ENCODE results near the gene IMMP2L. TPM values are rescaled to one million over a fixed set of nuclear protein-coding genes. Genes with fewer than 3 reads are reported as not detected.

The IMMP2L gene
- total and polyA plus RNA-seq, 2 of the 4 experiments (the other 2 are of a cell fraction): 5.8 to 9.3 TPM

DNA sequence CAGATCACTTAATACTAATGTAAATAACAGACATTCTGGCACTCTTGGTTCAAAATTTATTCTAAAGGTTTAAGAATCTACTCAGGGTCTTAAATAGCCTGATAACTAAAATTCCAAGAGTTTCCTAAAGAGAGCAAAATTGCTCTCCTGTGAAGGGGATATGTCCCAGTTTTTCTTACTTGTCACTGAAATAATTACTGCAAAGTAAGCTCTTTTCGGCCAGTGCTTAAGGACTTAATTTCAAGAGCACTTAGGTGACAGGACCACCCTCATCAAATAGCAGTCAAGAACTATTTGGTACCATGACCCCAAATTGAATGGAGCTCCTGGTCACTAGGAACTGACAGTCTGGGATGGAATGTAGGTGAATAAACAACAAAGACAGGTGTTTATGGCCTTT lies 1.8 kb upstream of the IMMP2L start:
- H4K91ac ChIP-seq (ENCODE audit: insufficient read depth, low read depth, low read length): no peak overlapping the region

More for the DNA sequence above, 1.8 kb upstream of the IMMP2L start:
- Histone ChIP-seq H3K14ac (replicated peaks; ENCODE audit: low read depth, low read length) (no peak overlapping the region), H3K9me1 (ENCODE audit: insufficient read depth, low read length) (no peaks in the 10 kb centered on the region), H3K56ac (ENCODE audit: extremely low read depth, insufficient read depth, low read length) (no peak overlapping the region), H3K27me3 (ENCODE audit: control insufficient read depth, insufficient read depth, low read length) (no peaks in the 10 kb centered on the region; the same call in 1 of the 2 replicates), H2BK20ac (ENCODE audit: low read depth, low read length) (no peak overlapping the region), H2AFZ (replicated peaks; ENCODE audit: low read length, poor library complexity) (no peak overlapping the region), H3K4me2 (ENCODE audit: low read depth, low read length) (no peak overlapping the region), H2AK9ac (replicated peaks; ENCODE audit: low read depth, low read length, poor library complexity) (no peak overlapping the region), H2BK15ac (ENCODE audit: low read depth, low read length) (no peak overlapping the region), H4K5ac (ENCODE audit: low read depth, low read length) (no peak overlapping the region), H2BK120ac (ENCODE audit: low read depth, low read length) (no peak overlapping the region), H3K9ac (ENCODE audit: low read depth, low read length) (no peak overlapping the region), H3K4ac (ENCODE audit: low read depth, low read length) (no peak overlapping the region), H3K27ac (ENCODE audit: insufficient read depth, low read length) (no peak overlapping the region), H4K8ac (ENCODE audit: low read depth in 2 of 2, low read length in 2 of 2) (no peak overlapping the region), H3K18ac (ENCODE audit: low read depth, low read length) (no peak overlapping the region), H3K36me3 (ENCODE audit: control insufficient read depth, insufficient read depth, low read length) (no peaks in the 10 kb centered on the region), H2BK5ac (ENCODE audit: low read depth, low read length, poor library complexity, severe bottlenecking) (no peak overlapping the region), H3K9me3 (ENCODE audit: control insufficient read depth, insufficient read depth, low read length) (no peaks in the 10 kb centered on the region), H3K79me1 (ENCODE audit: low read depth in 1 of 2, low read length in 2 of 2) (peaks cover 3 to 6% of the 10 kb centered on the region in 2 experiments; a peak in 3 of 4 replicates), H4K20me1 (ENCODE audit: insufficient read depth, low read length) (no peaks in the 10 kb centered on the region), H3K4me3 (ENCODE audit: insufficient read depth, low read depth, low read length) (no peak overlapping the region), H3K23ac (ENCODE audit: low read depth, low read length) (no peak overlapping the region), H3K4me1 (ENCODE audit: control insufficient read depth, insufficient read depth, low read length) (peaks cover 4% of the 10 kb centered on the region; the same call in 1 of the 2 replicates), H2AK5ac (ENCODE audit: low read depth, low read length) (no peak overlapping the region)
- in situ Hi-C loops (cut with MboI; ENCODE audit: low sequenced_read_pairs): no loop called here
- WGBS, 2 experiments (ENCODE audit: extremely low coverage in 2 of 2, insufficient read length in 1 of 2): no CpG with 5 or more reads among the region's 1 CpG
- POLR2A ChIA-PET (ENCODE audit: unreplicated experiment): no interaction called here
- no TSS peak for BruUV-seq (replicated peaks)
- DNase-seq: no peak
- CTCF ChIA-PET: no interaction called here
- intact Hi-C loops (cut with micrococcal nuclease): no loop called here
- dilution Hi-C loops (cut with HindIII; ENCODE audit: low sequenced_read_pairs, unreplicated experiment): no loop called here
- no peak for TF ChIP-seq CHD1 (IDR thresholded peaks at IDR 0.05; ENCODE audit: low read depth, low read length)
- TF ChIP-seq FOS (IDR thresholded peaks at IDR 0.05; ENCODE audit: low read depth, low read length): no peak
- TF ChIP-seq BHLHE40 (IDR thresholded peaks at IDR 0.05; ENCODE audit: low read depth, low read length): no peak
- TF ChIP-seq MAFK (IDR thresholded peaks at IDR 0.05; ENCODE audit: low read depth, low read length): peak; percentile 24; the same call in 1 of the 2 replicates
- no peak for TF ChIP-seq SMC3 (IDR thresholded peaks at IDR 0.05; ENCODE audit: low read depth, low read length)
- no peak for ATAC-seq (ENCODE audit: low read depth)
